Omental fat pad (tissue), 4 donors: ENCODE data around the gene EIF4EBP2. TPM values are rescaled to one million over a fixed set of nuclear protein-coding genes. Genes with fewer than 3 reads are reported as not detected.

ENCODE experiments used
- ATAC-seq: fragments of 150-250 bp; one replicate; pipeline ENCODE4 v1.9.1; 2016; ENCODE audit warnings: mild to moderate bottlenecking, moderate library complexity; ENCODE audit not compliant: low FRiP score
- DNase-seq: peaks from one replicate; pipeline ENCODE4 v3.0.0-alpha.2; 2019; ENCODE audit warnings: low spot score
- CTCF ChIP-seq, 3 donors: fragments of 450-650 bp; IDR thresholded peaks; one replicate each; pipeline ENCODE4 v1.5.1; 2016 to 2017; ENCODE audit warnings: antibody characterized with exemption in 3 of 3, mild to moderate bottlenecking in 3 of 3, moderate library complexity in 2 of 3
- total RNA-seq, 4 donors: library from RNA; depleted of rRNA; stranded (reverse); fragments of >200 nt; gene quantifications; one replicate each; pipeline ENCODE4 v1.1.0, GENCODE V29; 2016

The EIF4EBP2 gene
- total RNA-seq, result 100 to 1,000 TPM; 104 to 195 (median 141) TPM

- no peak for TF ChIP-seq CTCF (IDR thresholded peaks at IDR 0.05)
- peak; percentile 94 for ATAC-seq
These were observed at the start of gene EIF4EBP2 for GRCh38 chr10:70404036-70404786. Gene EIF4EBP2 (plus strand): TSS chr10:70404145. CDS start chr10:70404402, 257 bp downstream.

GRCh38 chr10:70354556-70354955 lies 49.4 kb upstream of the EIF4EBP2 start:
- no peak for DNase-seq
- no peak for TF ChIP-seq CTCF (IDR thresholded peaks at IDR 0.05)
- no peak for ATAC-seq

More at GRCh38 chr10:70404036-70404786, at the start of gene EIF4EBP2:
- DNase-seq, result peak; percentile 97

- DNase-seq (no peak), ATAC-seq (no peak)
- no peak for TF ChIP-seq CTCF (IDR thresholded peaks at IDR 0.05)
These were observed 48.6 kb upstream of the EIF4EBP2 start for GRCh38 chr10:70355051-70356021.

GRCh38 chr10:70357565-70357964 lies 46.4 kb upstream of the EIF4EBP2 start:
- no peak for DNase-seq

GRCh38 chr10:70358446-70358845 lies 45.5 kb upstream of the EIF4EBP2 start:
- ATAC-seq, result no peak
- TF ChIP-seq CTCF (IDR thresholded peaks at IDR 0.05), result no peak
- no peak for DNase-seq

More at GRCh38 chr10:70357565-70357964, 46.4 kb upstream of the EIF4EBP2 start:
- no peak for ATAC-seq
- TF ChIP-seq CTCF (IDR thresholded peaks at IDR 0.05), result no peak

- DNase-seq (no peak), ATAC-seq (no peak)
- no peak for TF ChIP-seq CTCF (IDR thresholded peaks at IDR 0.05)
These were observed 44.9 kb upstream of the EIF4EBP2 start for GRCh38 chr10:70359017-70359550.
